Smooth muscle cell of the brain vasculature (primary cell): ENCODE results near the gene CRYGA.

Experiments used
- DNase-seq: peaks from one replicate; pipeline ENCODE4 v3.0.0-alpha.2; 2012; ENCODE audit warnings: low read depth, low spot score

The CRYGA gene, protein sequence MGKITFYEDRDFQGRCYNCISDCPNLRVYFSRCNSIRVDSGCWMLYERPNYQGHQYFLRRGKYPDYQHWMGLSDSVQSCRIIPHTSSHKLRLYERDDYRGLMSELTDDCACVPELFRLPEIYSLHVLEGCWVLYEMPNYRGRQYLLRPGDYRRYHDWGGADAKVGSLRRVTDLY

GRCh38 chr2:208163489-208163888 lies at the start of gene CRYGA:
Gene CRYGA, minus strand, starts transcription at chr2:208163589. Its CDS starts 33 bp downstream, at chr2:208163556.
- DNase-seq = no peak

DNA sequence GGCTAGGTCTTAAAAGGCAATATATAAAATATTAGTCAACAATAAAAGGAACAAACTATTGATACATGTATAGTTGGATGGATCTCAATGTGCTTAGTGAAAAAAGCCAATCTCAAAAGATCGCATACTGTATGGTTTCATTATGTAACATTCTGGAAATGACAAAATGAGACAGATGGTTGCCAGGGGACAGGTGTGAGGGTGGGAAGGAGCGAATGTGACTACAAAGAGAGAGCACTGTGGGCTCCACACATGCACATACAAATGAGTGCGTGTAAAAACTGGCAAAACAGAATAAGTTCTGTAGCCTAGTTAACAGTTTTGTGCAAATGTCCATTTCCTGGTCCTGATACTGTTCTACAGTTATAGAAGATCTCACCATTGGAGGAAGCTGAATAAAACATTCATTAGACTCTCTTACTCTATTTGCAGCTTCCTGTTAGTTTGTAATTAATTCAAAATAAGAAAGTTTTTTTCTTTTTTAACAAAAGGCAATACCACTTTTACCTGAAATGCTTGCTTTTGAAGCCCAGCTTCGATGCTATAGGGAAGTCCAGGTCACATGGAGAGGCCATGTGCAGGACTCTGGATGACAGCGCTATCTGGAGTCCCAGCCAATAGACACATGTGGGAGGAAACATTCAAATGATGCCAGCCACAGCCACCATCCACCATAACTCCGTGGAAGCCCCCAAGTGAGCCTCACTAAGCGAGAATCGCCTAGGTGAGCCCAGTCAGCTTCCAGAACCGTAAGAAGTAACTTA lies 47.5 kb upstream of the CRYGA start:
- no peak for DNase-seq

GRCh38 chr2:208208335-208209085 lies 45.1 kb upstream of the CRYGA start:
- no peak for DNase-seq

DNA sequence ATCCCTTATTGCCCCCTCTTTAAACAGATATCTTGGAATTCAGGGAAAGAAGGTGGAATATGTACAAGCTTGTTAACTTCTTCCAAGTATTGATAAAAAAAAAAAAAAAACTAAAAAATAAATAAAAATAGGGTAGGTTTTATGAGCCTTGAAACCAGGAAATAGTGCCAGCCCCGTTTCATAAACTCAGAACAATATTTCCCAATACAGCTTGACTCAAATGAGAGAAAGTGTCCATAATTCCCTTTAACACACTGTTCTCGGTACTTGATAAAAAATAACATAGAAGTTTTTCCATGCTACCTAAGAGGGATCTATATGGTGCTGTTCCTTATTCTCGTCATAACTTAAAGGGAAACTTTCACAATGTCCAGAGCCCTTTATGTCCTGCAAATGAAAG lies 44.4 kb upstream of the CRYGA start:
- no peak for DNase-seq

DNA sequence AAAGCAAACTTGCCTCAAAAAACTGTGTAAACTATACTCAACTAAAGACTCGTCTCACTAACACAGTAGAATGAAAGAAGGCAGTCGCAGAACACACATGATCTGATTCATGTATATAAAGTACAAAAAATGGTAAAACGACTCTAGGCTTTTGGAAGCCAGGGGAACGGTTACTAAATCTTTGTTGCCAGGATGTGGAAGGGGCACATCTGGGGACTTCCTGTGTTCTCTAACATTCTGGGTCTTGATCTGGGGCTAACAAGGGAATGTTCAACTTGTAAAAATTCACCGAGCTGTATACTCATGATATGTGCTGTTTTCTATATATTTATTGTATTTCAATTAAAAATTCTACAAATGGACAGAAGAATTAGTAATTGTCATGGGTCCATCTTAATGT lies 40.8 kb upstream of the CRYGA start:
- no peak for DNase-seq

- DNase-seq = no peak
Measured at GRCh38 chr2:208195531-208195930, 32.1 kb upstream of the CRYGA start.

- no peak for DNase-seq
Measured at GRCh38 chr2:208192611-208193236, 29.3 kb upstream of the CRYGA start.

DNA sequence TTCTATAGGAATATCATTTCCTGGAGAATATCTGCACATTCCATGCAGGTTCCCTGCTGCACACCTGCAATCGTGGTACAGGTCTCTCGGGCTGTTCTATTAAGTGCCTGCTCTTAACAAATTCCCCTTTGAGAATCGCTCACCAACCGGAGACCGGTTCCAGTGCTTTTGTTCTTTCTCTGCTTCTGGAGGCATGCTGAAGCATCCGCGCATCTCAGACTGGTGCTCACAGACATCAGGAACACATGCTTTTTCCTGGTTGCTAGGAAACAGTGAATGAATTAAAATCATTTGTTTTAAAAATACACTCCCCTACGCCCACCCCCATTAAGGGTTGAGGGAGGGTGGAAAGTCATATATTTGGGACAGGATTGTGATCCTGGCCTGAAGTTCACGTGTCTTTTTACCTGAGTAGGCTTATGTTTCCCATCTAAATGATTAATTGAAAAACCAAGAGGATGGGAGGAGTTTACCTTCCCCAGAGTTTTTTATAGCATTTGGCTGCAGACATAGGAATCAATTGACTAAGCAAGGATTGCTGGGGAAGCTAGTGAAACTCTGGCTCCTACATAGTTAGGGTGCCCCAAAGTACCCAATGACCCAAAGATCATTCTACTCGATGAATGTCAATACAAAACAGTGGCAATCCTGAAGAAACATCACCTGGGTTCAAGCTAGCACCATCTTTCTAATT lies 26.6 kb upstream of the CRYGA start, which contains the start of gene C2orf80:
Gene C2orf80 (minus strand): TSS at position 221 of the 694 bp plus-strand sequence. CDS start 3,044 bp downstream, outside the sequence.
- no peak for DNase-seq

GRCh38 chr2:208189069-208189809 lies 25.9 kb upstream of the CRYGA start:
- DNase-seq = no peak

- DNase-seq = no peak
Measured at GRCh38 chr2:208186893-208187292, 23.5 kb upstream of the CRYGA start.

GRCh38 chr2:208186465-208186864 lies 23.1 kb upstream of the CRYGA start:
- no peak for DNase-seq

GRCh38 chr2:208183972-208184705 lies 20.8 kb upstream of the CRYGA start:
- DNase-seq = no peak

GRCh38 chr2:208183526-208183925 lies 20.1 kb upstream of the CRYGA start:
- no peak for DNase-seq

DNA sequence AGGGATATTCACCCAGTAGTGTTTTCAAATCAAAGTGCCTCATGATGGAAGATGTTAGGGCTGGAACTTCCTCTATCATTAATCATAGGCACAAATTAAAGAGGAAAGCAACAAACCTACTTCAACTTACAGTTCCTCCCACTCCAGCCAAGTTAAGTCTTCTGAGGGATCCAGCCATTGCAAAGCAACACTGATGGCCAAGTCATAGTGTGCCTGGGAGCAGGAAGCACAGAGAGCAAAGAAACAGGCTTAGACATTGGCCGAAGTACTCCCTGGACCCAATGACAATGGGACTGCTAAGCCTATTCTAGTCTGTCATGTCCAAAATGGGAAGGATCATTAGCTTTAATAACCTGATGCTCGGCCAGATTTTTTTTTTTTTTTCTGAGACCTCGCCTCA lies 19.4 kb upstream of the CRYGA start:
- DNase-seq = no peak

DNA sequence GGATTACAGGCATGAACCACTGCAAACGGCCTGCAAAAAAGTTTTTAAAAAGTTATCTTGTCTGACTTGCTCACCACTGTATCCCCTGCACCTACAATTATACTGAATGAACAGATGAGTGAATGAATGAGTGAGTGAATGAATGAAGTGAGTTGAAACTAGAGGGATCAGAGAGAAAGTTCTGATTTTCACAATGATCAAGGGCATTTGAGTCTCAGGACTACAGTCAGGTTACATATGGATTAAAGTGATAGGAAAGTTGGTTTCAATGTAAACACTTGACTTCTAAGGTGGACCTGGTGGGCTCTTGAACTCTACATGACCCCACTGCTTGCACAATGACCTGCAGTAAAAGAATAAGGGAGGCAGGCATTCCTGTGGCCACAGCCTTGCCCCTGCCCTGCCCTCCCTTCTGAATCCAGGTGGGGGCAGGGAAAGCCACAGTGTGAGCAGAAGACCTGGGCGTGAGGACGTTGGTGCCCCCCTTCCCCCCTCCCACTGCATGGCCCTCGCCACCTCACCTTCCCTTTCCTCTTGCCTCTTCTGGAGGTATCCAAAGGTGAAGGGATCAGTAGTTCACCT lies 15.7 kb upstream of the CRYGA start:
- DNase-seq = no peak

GRCh38 chr2:208175840-208176153 lies 12.4 kb upstream of the CRYGA start:
- DNase-seq = no peak

DNA sequence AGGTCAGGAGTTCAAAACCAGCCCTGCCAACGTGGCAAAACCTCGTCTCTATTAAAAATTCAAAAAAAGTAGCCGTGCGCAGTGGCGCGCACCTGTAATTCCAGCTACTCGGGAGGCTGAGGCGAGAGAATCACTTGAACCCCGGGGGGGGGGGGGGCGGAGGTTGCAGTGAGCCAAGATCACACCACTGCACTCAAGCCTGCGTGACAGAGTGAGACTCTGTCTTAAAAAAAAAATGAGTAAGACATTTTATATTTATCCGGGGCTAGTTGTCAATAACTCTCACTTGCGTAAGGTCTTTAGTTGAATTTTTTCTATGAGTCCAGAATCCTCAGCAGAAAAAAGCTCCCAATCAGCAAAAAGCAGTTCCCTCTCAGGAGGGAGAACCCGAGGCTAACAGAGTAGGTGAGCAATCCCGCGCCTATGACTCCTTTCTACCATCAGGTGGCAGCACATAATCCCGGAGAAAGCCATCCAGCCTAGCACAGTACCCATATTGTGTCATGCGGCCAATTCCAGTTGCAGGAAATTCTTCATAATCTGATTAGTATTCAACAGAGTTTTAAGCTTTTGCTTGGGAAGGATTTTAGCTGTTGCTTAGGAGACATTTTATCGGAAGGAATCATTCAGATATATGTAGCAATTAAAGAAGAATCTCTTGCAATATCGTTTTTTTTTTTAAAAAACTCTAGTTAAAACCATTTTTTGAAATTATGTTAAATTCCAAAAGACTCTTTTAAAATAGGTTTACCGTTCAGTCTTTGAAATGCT lies 11.9 kb upstream of the CRYGA start:
- peak; percentile 33 for DNase-seq

DNA sequence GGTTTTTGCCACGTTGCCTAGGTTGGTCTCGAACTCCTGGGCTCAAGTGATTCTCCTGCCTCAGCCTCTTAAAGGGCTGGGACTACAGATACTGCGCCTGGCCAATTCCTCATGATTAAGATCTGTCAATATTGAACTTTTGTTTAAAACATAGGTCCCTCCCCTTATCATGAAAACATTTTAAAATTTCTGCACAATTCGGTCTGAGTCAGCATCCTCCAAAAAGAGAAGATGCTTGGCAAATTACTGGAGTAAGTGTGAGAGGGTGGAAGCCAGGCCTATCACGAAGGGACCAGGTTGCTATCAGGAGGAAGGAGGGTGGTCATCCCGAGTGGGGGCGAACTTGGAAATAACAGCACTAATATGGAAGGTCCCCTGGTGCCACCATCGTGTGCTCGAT lies 10.8 kb upstream of the CRYGA start:
- DNase-seq = no peak

DNA sequence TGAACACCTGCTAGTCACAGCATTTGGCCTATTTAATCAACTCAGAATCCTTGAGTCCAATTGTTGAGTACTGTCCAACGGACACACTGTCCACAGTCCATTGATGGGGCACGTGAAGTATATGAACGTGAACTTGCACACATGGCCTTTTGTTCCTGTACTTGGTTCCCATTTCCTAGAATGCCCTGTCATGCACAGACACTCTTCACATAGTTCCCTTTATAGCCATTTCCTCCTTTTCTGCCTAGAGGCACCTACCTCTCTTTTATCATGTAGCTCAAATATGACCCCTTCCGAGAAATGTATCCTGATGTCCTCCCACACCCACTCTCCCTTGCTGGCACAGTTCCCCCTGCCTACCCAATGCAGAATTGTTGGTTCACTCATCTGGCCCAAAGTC lies 8.7 kb upstream of the CRYGA start:
- DNase-seq = no peak
